Adipose tissue (tissue), 3 donors: ENCODE data around the gene MICAL3. TPM values are rescaled to one million over a fixed set of nuclear protein-coding genes. Genes with fewer than 3 reads are reported as not detected.
"Not testable (repeated sequence)": the region's sequence is repeated elsewhere in the genome, so short reads cannot be mapped to it uniquely, and the experiment has no call there.

Experiments
- H3K27ac ChIP-seq: one replicate; pipeline ENCODE4 v1.5.1; 2013; ENCODE audit warnings: low read depth, low read length
- WGBS, 3 donors: extraction: QIAGEN DNeasy Blood & Tissue Kit; methylation state at CpG; one replicate each; pipeline ENCODE4 v1.1.7; 2013; 5-methylcytosine and 5-hydroxymethylcytosine counted together
- polyA plus RNA-seq, 3 donors: library from polyadenylated mRNA; stranded (reverse); fragments of 200-250 nt; gene quantifications; one replicate each; pipeline ENCODE4 v1.2.3, GENCODE V29; 2013
- donor health status: healthy with polysubstance abuse.
- donor health status: Bipolar disorder and iron deficiency.
- donor health status: healthy.

The MICAL3 gene
- polyA plus RNA-seq, 3 donors, result 7.9 to 12.1 (median 11.7) TPM

GRCh38 chr22:18062421-18062820, 38.1 kb upstream of the MICAL3 start:
- 90 to 97% (median 92%) methylated on average over 3 of the region's 3 CpGs for WGBS, 3 donors
- H3K27ac ChIP-seq, result no peak overlapping the region

DNA sequence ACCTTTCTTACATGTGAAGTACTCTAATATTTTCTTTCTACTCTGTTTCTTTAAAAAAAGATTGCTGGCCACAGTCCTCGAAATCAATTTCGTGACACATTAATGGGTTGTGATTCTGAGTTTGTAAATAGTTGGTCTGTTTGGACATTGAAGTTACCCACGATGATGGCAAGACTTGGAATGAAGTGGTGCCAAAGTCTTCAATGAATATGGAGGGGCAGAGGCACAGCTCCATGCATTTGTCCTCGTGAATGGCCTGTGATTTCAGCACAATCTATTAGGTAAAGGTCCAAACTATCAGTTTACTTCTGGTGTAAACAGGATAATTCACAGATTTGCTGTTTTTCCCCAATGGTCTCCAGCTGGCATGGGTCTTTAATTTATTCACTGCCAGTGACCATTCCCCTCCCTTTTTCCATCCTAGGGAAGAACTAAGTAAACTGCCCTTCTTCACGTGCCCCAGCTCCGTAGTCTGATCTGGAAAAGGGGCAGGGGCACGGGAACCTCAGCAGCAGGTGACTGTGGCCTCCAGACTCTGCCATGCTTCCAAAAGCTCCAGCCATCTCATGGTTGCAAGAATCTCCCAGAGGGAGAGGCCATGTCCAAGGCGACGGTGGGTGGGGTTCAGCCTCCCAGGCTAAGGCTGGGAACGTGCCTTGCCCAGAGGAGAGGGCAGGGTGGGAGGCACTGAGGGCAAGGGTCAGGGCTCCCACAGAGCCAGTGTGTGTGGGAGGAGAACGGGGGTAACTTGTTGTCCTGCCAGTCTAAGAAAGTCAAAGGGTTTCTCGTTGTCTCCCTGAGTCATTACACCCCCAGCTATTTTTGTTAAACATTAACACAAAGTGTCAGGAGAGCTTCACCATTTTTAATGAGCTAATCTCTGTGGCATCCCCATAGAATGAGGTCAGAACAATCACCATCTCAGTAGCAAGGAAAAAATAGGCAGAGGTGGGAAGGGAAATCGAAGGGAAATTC, 36.6 kb upstream of the MICAL3 start:
- H3K27ac ChIP-seq, result no peak overlapping the region
- 43 to 76% (median 71%) methylated on average over 13 of the region's 13 CpGs for WGBS, 3 donors

GRCh38 chr22:18059991-18060390, 35.6 kb upstream of the MICAL3 start:
- 89 to 94% (median 94%) methylated on average over 5 of the region's 5 CpGs for WGBS, 3 donors
- H3K27ac ChIP-seq, result no peak overlapping the region

DNA sequence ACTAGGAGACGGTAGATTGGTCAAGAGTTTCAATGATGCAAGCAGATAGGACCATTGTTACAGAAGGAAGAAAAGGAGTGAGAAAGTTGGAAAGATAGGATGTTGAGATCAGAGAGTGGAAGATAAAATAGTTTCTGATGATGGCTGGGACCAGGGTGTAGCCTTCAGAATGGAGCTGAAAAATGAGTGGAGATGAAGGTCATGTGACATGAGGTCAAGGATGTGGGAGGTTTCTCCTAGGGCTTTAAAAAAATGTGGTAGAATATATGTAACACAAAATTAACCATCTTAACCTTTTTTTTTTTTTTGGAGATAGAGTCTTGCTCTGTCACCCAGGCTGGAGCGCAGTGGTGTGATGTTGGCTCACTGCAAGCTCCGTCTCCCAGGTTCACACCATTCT, 35.1 kb upstream of the MICAL3 start:
- WGBS, 3 donors, result 90 to 100% (median 96%) methylated on average over 2 to 3 of the region's 3 CpGs
- H3K27ac ChIP-seq, result no peak overlapping the region

DNA sequence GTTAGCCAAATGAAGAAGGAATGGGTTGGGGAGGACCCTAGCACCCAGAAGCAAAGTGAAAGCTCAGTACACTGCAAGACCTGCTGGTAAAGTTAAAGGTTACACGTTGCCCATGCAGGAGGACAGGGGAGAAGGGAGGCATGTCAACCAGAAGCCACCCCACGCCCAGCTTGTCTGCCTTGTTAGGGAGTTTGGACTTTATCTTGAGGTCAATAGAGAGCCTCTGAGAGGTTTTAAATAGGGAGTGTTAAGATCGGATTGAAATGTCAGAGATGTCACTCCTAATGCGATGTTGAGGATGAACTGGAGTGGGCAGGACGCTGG, 34.7 kb upstream of the MICAL3 start:
- 84 to 89% (median 84%) methylated on average over 5 of the region's 5 CpGs for WGBS, 3 donors
- no peak overlapping the region for H3K27ac ChIP-seq

DNA sequence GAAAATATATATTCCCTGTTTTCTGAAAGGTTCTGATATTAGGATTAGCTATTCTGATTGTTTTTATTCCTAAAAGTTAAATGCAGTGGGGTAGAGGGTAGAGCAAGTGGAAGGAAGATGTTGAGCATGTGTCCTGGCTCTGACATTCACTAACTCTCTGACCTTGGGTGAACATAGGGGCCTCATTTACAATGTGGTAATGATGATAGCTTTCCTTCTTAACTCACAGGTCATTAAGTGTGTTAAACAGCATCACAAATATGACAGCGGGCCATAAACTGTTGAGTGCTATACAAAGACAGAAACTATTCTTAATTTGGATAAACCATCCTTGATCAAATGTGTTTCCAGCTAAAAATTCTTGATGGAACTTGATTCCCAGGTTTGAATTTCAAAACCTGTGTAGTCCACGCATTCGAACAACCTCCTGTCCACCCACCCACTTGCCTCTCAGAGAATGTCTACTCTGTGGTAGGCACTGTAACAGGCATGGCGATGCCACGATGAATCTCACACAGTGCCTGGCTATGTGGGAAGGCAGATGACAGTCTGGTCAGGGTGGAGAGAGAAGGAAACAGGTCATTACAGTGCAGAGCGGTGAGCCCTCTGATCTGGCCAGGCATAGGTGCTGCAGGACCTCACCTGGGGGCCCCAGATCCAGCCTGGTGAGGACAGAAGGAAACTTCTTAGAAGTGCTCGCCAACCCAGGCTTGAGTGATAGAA, 34.2 kb upstream of the MICAL3 start:
- WGBS, 3 donors, result 94 to 96% (median 94%) methylated on average over 7 of the region's 7 CpGs
- no peak overlapping the region for H3K27ac ChIP-seq

DNA sequence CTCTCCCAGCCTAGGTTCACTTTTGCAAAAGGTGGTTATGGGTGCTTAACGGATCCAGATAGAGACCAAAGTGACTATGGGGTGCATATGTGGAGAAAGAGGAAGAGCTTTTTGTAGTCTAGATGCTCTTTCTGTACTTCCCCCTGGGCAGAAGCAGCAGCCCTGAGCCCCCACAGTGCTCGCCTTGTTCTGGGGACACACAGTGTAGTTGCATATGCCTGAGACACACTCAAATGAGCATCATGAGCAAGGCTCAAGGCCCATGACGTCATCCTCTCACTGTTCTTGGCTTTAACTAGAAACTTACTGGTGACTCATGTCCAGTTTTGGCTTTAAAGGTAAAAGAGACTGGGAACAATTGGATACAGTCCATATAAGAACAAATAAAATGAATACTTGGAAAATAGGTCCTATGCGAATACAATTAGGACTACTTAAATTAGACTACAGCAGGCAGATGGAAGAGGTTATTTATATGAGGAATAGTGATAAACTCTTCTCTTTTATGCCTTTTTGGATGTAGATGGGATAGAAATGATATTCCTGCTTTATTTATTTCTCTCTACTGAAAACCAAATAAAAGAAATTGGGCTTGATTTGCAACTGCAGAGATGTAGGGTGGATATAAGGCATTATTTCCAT, 33.3 kb upstream of the MICAL3 start:
- WGBS, 3 donors, result 62 to 68% (median 64%) methylated on average over 4 of the region's 4 CpGs
- H3K27ac ChIP-seq, result no peak overlapping the region

DNA sequence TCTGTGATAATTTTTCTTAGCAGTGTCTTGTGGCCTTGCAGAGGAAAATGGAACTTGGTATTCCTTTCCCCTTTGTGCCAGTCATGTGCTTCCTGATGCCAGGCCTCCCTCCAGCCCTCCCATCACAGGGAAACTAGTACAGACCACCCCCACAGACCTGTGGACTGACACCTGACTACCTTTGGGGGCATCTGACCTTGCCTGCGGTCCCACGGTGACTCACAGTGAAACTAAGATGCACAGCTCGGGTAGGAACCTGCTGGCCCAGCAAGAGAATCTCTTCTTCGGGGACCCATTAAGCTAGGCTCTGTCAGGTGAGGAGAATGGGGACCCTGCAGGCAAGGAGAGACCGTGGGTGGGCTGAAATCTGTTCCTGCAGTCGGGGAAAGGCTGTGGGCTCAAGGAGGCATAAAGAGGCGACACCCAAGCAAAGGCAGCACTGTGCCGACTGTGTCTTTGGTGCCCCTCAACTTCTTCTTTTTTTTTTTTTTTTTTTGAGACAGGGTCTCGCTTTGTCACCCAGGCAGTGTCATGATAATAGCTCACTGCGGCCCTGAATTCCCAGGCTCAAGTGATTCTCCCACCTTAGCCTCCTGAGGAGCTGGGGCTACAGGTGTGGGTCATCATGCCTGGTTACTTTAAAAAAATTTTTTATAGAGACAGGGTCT, 32.6 kb upstream of the MICAL3 start:
- 79 to 86% (median 83%) methylated on average over 10 of the region's 10 CpGs for WGBS, 3 donors
- H3K27ac ChIP-seq, result no peak overlapping the region

- no peak overlapping the region for H3K27ac ChIP-seq
- WGBS, 3 donors, result 64 to 73% (median 65%) methylated on average over 4 of the region's 4 CpGs
Measured at GRCh38 chr22:18056161-18056666, 31.9 kb upstream of the MICAL3 start.

GRCh38 chr22:18055619-18056160, 31.3 kb upstream of the MICAL3 start:
- no peak overlapping the region for H3K27ac ChIP-seq
- 76 to 87% (median 83%) methylated on average over 7 of the region's 7 CpGs for WGBS, 3 donors

- 95 to 96% (median 96%) methylated on average over 38 to 45 of the region's 49 CpGs for WGBS, 3 donors
- H3K27ac ChIP-seq, result not testable (repeated sequence)
Measured at GRCh38 chr22:18053216-18053946, 29.0 kb upstream of the MICAL3 start.

GRCh38 chr22:18051113-18051512, 26.8 kb upstream of the MICAL3 start:
- 81 to 85% (median 83%) methylated on average over 12 of the region's 12 CpGs for WGBS, 3 donors
- not testable (repeated sequence) for H3K27ac ChIP-seq

DNA sequence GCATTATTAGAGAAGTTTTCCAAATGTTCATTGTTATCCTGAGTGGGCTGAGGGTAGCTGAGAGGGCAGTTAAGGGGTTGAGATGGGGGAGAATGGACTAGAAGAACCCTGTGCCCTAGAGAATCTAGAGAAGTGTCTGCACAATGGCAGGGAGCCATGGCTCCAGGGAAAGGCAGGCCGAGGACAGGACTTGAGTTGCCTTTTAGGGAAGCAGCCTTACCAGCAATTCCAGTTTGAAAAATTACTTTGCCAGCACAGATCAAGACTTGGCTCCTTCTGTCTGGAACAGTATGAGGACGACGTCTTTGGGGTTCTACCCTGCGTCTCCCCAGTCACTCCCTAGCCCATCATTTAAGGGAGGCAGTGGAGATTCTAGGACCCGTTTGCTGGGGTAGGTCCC, 25.7 kb upstream of the MICAL3 start:
- WGBS, 3 donors, result 64 to 82% (median 74%) methylated on average over 5 of the region's 5 CpGs
- no peak overlapping the region for H3K27ac ChIP-seq

DNA sequence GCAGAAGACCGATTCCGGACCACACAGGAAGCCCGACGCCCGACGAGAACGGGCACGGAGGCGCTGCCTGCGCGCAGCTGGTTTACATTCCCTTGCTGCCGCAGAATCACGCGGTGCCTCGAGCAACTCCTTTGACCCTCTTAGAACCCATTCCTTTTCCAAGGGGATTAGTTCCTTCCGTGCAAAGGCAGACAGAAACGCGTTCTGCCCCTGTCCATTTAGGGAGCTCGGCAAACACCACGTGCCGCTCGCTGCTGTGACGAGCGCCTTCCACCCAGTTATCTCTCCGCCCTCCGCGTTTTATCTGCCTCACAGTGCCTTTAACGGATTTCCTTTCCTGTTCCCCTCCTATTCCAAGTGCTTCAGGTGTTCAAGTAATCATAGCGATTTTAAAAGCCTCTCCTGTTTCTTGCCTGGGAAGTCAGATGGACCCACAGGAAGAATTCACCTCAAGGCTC, 24.1 kb upstream of the MICAL3 start:
- 43 to 60% (median 46%) methylated on average over 29 of the region's 29 CpGs for WGBS, 3 donors
- H3K27ac ChIP-seq, result no peak overlapping the region

DNA sequence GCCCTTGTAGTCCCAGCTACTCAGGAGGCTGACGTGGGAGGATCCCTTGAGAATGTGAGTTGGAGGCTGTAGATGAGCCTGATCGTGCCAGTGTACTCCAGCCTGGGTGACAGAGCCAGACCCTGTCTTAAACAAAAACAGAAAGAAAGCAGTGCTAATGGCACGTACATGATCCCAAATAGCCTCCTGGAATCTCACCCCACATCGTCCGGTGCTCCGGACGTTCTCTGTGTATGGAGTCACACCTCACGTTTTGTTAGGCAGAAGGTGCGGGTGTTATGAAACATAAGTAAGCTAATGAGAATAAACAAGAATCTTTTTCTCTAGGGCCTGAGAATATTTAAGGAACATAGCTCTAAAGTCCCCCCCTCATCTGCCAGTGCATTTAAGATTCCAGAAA, 23.7 kb upstream of the MICAL3 start:
- H3K27ac ChIP-seq, result no peak overlapping the region
- WGBS, 3 donors, result 74 to 83% (median 79%) methylated on average over 9 of the region's 9 CpGs

DNA sequence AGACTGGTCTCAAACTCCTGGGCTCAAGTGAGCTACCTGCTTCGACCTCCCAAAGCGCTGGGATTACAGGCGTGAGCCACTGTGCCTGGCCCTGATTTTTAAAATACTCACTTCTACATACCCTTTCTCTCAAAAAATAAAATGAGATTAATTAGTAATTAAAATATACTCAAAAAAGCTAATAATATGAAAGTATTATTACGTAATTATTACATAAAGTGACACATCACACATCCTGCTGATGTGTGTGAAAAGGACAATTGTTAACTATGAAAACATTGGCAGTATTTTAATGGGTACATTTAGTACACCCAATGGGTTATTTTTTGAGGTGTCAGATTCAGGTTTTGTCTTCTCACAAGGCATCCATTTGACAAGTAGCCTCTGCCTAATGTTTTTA, 21.4 kb upstream of the MICAL3 start:
- H3K27ac ChIP-seq, result no peak overlapping the region

GRCh38 chr22:18044548-18045271, 20.3 kb upstream of the MICAL3 start:
- no peak overlapping the region for H3K27ac ChIP-seq
- WGBS, 3 donors, result 26 to 66% (median 53%) methylated on average over 11 of the region's 11 CpGs

More for the DNA sequence above, 21.4 kb upstream of the MICAL3 start:
- 93 to 99% (median 94%) methylated on average over 4 of the region's 4 CpGs for WGBS, 3 donors
